Measurements from ENCODE around the gene PRDM16. TPM values are rescaled to one million over a fixed set of nuclear protein-coding genes. Genes with fewer than 3 reads are reported as not detected.

PRDM16 gene
- total and polyA plus RNA-seq, 2 of the 4 experiments (the other 2 are of a cell fraction) = 0.02 TPM; not detected in 1

DNA sequence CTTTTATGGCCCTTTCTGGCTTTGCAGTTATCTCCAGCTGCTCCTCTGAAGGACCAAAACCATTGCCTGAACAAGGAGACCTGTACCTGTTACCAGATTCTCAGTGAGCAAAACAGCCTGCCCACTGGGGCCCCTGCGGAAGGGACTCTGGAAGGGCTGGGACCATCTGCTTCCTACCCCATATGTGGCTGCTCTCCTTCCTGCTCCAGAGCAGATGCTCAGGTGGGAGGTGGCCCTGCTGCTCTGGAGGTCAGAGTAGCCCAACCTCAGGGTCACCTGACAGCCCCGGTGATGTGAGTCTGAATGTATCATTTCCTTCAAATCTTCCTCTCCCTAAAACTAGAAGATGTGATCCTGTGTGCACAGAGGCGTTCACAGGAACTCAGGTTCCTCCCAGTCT, 33.6 kb downstream of the PRDM16 start:
- no peaks in the 10 kb centered on the region for H3K79me1 ChIP-seq (ENCODE audit: low read depth in 1 of 2, low read length in 2 of 2)
- no peak overlapping the region for H4K8ac ChIP-seq (ENCODE audit: low read depth in 2 of 2, low read length in 2 of 2)
- DNase-seq (no peak), ATAC-seq (ENCODE audit: low read depth) (no peak)
- POLR2A ChIA-PET (ENCODE audit: unreplicated experiment) = no interaction called here
- no peak overlapping the region for H3K27ac ChIP-seq (ENCODE audit: insufficient read depth, low read length)
- H3K36me3 ChIP-seq (ENCODE audit: control insufficient read depth, insufficient read depth, low read length) = no peaks in the 10 kb centered on the region
- H2AK5ac ChIP-seq (ENCODE audit: low read depth, low read length) = no peak overlapping the region
- peaks cover 5% of the 10 kb centered on the region for H3K9me3 ChIP-seq (ENCODE audit: control insufficient read depth, insufficient read depth, low read length)
- H4K5ac ChIP-seq (ENCODE audit: low read depth, low read length) = no peak overlapping the region
- no peak overlapping the region for H3K4me3 ChIP-seq (ENCODE audit: insufficient read depth, low read depth, low read length)
- no peak overlapping the region for H3K14ac ChIP-seq (replicated peaks; ENCODE audit: low read depth, low read length)
- H3K23ac ChIP-seq (ENCODE audit: low read depth, low read length) = no peak overlapping the region
- no peak overlapping the region for H2AK9ac ChIP-seq (replicated peaks; ENCODE audit: low read depth, low read length, poor library complexity)
- no peak overlapping the region for H2BK15ac ChIP-seq (ENCODE audit: low read depth, low read length)
- in situ Hi-C loops (cut with MboI; ENCODE audit: low sequenced_read_pairs) = no loop called here
- no CpG with 5 or more reads among the region's 3 CpGs for WGBS, 2 experiments (ENCODE audit: extremely low coverage in 2 of 2, insufficient read length in 1 of 2)
- no peak overlapping the region for H3K4ac ChIP-seq (ENCODE audit: low read depth, low read length)
- H3K27me3 ChIP-seq (ENCODE audit: control insufficient read depth, insufficient read depth, low read length) = no peaks in the 10 kb centered on the region
- no peak overlapping the region for H4K91ac ChIP-seq (ENCODE audit: insufficient read depth, low read depth, low read length)
- no peak overlapping the region for H2BK20ac ChIP-seq (ENCODE audit: low read depth, low read length)
- H2BK120ac ChIP-seq (ENCODE audit: low read depth, low read length) = no peak overlapping the region
- TF ChIP-seq CHD1 (IDR thresholded peaks at IDR 0.05; ENCODE audit: low read depth, low read length) (no peak), SMC3 (IDR thresholded peaks at IDR 0.05; ENCODE audit: low read depth, low read length) (no peak), FOS (IDR thresholded peaks at IDR 0.05; ENCODE audit: low read depth, low read length) (no peak), MAFK (IDR thresholded peaks at IDR 0.05; ENCODE audit: low read depth, low read length) (no peak), RAD21 (IDR thresholded peaks at IDR 0.05; ENCODE audit: low read length) (no peak), CEBPB (IDR thresholded peaks at IDR 0.05; ENCODE audit: low read depth, low read length) (no peak), POLR2A (IDR thresholded peaks at IDR 0.05; ENCODE audit: low read depth, low read length) (no peak), MXI1 (IDR thresholded peaks at IDR 0.05; ENCODE audit: borderline replicate concordance, low read depth, low read length) (no peak), NFE2L2 (IDR thresholded peaks at IDR 0.05; ENCODE audit: low read depth, low read length) (no peak), RFX5 (IDR thresholded peaks at IDR 0.05; ENCODE audit: low read depth, low read length) (no peak), MAZ (IDR thresholded peaks at IDR 0.05; ENCODE audit: borderline replicate concordance, low read depth, low read length) (no peak)
- TF ChIP-seq, protein P1, sequence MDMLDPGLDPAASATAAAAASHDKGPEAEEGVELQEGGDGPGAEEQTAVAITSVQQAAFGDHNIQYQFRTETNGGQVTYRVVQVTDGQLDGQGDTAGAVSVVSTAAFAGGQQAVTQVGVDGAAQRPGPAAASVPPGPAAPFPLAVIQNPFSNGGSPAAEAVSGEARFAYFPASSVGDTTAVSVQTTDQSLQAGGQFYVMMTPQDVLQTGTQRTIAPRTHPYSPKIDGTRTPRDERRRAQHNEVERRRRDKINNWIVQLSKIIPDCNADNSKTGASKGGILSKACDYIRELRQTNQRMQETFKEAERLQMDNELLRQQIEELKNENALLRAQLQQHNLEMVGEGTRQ (IDR thresholded peaks at IDR 0.05; ENCODE audit: low read depth, low read length) = no peak
- TF ChIP-seq, protein P2, sequence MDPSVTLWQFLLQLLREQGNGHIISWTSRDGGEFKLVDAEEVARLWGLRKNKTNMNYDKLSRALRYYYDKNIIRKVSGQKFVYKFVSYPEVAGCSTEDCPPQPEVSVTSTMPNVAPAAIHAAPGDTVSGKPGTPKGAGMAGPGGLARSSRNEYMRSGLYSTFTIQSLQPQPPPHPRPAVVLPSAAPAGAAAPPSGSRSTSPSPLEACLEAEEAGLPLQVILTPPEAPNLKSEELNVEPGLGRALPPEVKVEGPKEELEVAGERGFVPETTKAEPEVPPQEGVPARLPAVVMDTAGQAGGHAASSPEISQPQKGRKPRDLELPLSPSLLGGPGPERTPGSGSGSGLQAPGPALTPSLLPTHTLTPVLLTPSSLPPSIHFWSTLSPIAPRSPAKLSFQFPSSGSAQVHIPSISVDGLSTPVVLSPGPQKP (IDR thresholded peaks at IDR 0.05; ENCODE audit: borderline replicate concordance, low read depth, low read length) = no peak
- dilution Hi-C loops (cut with HindIII; ENCODE audit: low sequenced_read_pairs, unreplicated experiment) = no loop called here
- H3K9ac ChIP-seq (ENCODE audit: low read depth, low read length) = no peak overlapping the region
- H2AFZ ChIP-seq (replicated peaks; ENCODE audit: low read length, poor library complexity) = no peak overlapping the region
- H3K4me2 ChIP-seq (ENCODE audit: low read depth, low read length) = no peak overlapping the region
- no peak overlapping the region for H3K56ac ChIP-seq (ENCODE audit: extremely low read depth, insufficient read depth, low read length)
- no peaks in the 10 kb centered on the region for H4K20me1 ChIP-seq (ENCODE audit: insufficient read depth, low read length)
- no peak overlapping the region for H2BK5ac ChIP-seq (ENCODE audit: low read depth, low read length, poor library complexity, severe bottlenecking)
- H3K18ac ChIP-seq (ENCODE audit: low read depth, low read length) = no peak overlapping the region
- no TSS peak for BruUV-seq (replicated peaks)
- CTCF ChIA-PET = no interaction called here
- intact Hi-C loops (cut with micrococcal nuclease) = no loop called here
- no peaks in the 10 kb centered on the region for H3K9me1 ChIP-seq (ENCODE audit: insufficient read depth, low read length)
- no peaks in the 10 kb centered on the region for H3K4me1 ChIP-seq (ENCODE audit: control insufficient read depth, insufficient read depth, low read length)
